Activated CD4-positive, CD25-positive, alpha-beta regulatory T cell treated with anti-CD3 and anti-CD28 coated beads, Interleukin-2, amount 50 U/mL, for 24 hours (primary cell): ENCODE measurements around the gene CNTROB.
A peak's percentile ranks its signal among the peaks of the same experiment; 100 is the strongest.

ENCODE experiments used
- ATAC-seq, 2 donors: fragments of 150-1000 bp; cut with Tn5 transposase; one replicate each; pipeline ENCODE4 v1.10.0; 2021; ENCODE audit warnings: mild to moderate bottlenecking in 1 of 2, moderate library complexity in 1 of 2

CNTROB gene

GRCh38 chr17:7903154-7904103, 28.6 kb upstream of the CNTROB start:
- ATAC-seq = no peak

- ATAC-seq = no peak
These were observed 22.9 kb upstream of the CNTROB start for GRCh38 chr17:7909089-7909488.

- no peak for ATAC-seq
These were observed 21.7 kb upstream of the CNTROB start for GRCh38 chr17:7910281-7910680.

GRCh38 chr17:7910711-7911110, 21.3 kb upstream of the CNTROB start:
- ATAC-seq = no peak

- ATAC-seq = no peak
These were observed 20.9 kb upstream of the CNTROB start for GRCh38 chr17:7911116-7911515.

GRCh38 chr17:7912927-7913524, 19.0 kb upstream of the CNTROB start:
- ATAC-seq = peak; percentile 42 to 46

- ATAC-seq = no peak
These were observed 16.8 kb upstream of the CNTROB start for GRCh38 chr17:7915179-7915610.

GRCh38 chr17:7915611-7916384, 16.2 kb upstream of the CNTROB start, which contains the start of gene RNF227:
TSS of gene RNF227 (minus strand) at chr17:7916289. CDS start at chr17:7916195, 94 bp downstream.
- ATAC-seq = peak; percentile 79 to 80

GRCh38 chr17:7916385-7916682, 15.7 kb upstream of the CNTROB start:
- no peak for ATAC-seq

- no peak for ATAC-seq
These were observed 15.2 kb upstream of the CNTROB start for GRCh38 chr17:7916808-7917207.

- peak; percentile 49 to 50 for ATAC-seq
These were observed 9.6 kb upstream of the CNTROB start for GRCh38 chr17:7922269-7922844.

- peak; percentile 93 for ATAC-seq
These were observed 9.0 kb upstream of the CNTROB start for GRCh38 chr17:7922845-7923628.

- ATAC-seq = no peak
These were observed 4.4 kb upstream of the CNTROB start for GRCh38 chr17:7927596-7927995.

- no peak for ATAC-seq
These were observed 2.6 kb upstream of the CNTROB start, which contains the start of gene KCNAB3 for GRCh38 chr17:7929158-7930023. TSS of gene KCNAB3 (minus strand) at chr17:7929856. CDS start at chr17:7929435, 421 bp downstream.

GRCh38 chr17:7930841-7931631, 970 bp upstream of the CNTROB start:
- no peak for ATAC-seq

GRCh38 chr17:7932483-7932891, 481 bp downstream of the CNTROB start:
- peak; percentile 14 to 26 for ATAC-seq

- ATAC-seq = no peak
These were observed 943 bp downstream of the CNTROB start for GRCh38 chr17:7932949-7933348.

GRCh38 chr17:7935859-7936258, 3.9 kb downstream of the CNTROB start:
- ATAC-seq = no peak

- ATAC-seq = no peak
These were observed 8.0 kb downstream of the CNTROB start for GRCh38 chr17:7940034-7940433.

- ATAC-seq = no peak
These were observed 8.7 kb downstream of the CNTROB start for GRCh38 chr17:7940743-7941142.
